ENCODE data around the gene NAPG. TPM values are rescaled to one million over a fixed set of nuclear protein-coding genes. Genes with fewer than 3 reads are reported as not detected.

The NAPG gene
- total and polyA plus RNA-seq, 10 of the 15 experiments (the other 5 are each of a cell fraction or from before 2014, with no cell fraction given), result 20.5 to 34.8 (median 24.0) TPM

DNA sequence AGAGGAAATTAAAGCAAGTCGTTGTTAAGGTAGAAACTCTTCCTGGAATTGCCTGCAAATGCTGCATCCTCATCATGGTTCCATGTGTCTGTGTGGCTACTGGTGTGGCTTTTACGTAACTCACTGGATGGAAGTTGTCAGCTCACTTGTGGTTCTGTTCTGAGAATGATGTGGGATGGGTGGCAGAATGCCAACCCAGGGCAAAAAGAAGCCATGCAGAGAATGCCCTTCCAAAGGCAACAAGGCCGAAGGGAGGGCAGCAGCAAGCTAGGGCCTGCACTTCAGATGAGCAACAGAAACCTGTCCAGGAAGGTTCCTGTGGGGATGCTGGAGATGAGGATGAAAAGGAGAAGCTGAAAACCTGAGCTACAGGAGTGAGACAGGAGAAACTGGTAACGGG lies 10.4 kb upstream of the NAPG start (continued):
- no peak for TF ChIP-seq ZBTB4 (CRISPR knock-in tag; IDR thresholded peaks at IDR 0.05)
- no peak for TF ChIP-seq JUND (IDR thresholded peaks at IDR 0.05; ENCODE audit: low read depth, low read length)

- no peak overlapping the region for H2AFZ ChIP-seq (ENCODE audit: control insufficient read depth, low read depth, low read length)
- FAIRE-seq (no peak), DNase-seq (ENCODE audit: low read depth, low spot score) (no peak), ATAC-seq (no peak)
- no peak overlapping the region for H3K4me2 ChIP-seq (ENCODE audit: control insufficient read depth, insufficient read depth)
- no peaks in the 10 kb centered on the region for H4K20me1 ChIP-seq (ENCODE audit: control insufficient read depth, insufficient read depth)
- no peaks in the 10 kb centered on the region for H3K79me2 ChIP-seq (ENCODE audit: control insufficient read depth, insufficient read depth, low read length)
- H3K27ac ChIP-seq (ENCODE audit: control insufficient read depth, insufficient read depth), result no peak overlapping the region
- ChIA-PET CTCF (interaction anchor here (0.9 to 5.0 kb wide), 5 partner anchors 25 to 544 kb away, joined by 3 to 39 read pairs (median 3); no protein-coding TSS in a partner anchor), RAD21 (ENCODE audit: unreplicated experiment) (interaction anchor here (0.9 to 5.0 kb wide), 2 partner anchors 544 kb away, joined by 5 to 53 read pairs; no protein-coding TSS in a partner anchor), SMC1A (ENCODE audit: uncharacterized antibody, unreplicated experiment) (interaction anchor here (1.3 to 3.0 kb wide), 4 partner anchors 19 to 544 kb away, joined by 3 to 14 read pairs (median 4); no protein-coding TSS in a partner anchor), POLR2A (no interaction called here)
- peaks cover 3 to 5% of the 10 kb centered on the region in 2 experiments; a peak in 1 of 4 replicates for H3K27me3 ChIP-seq (replicated peaks in 1 of 2; ENCODE audit: control insufficient read depth in 2 of 2, insufficient read depth in 2 of 2, low read length in 1 of 2)
- no peaks in the 10 kb centered on the region for H3K36me3 ChIP-seq (ENCODE audit: control insufficient read depth in 2 of 2, insufficient read depth in 2 of 2, low read length in 1 of 2)
- intact Hi-C loops (cut with micrococcal nuclease; ENCODE audit: unreplicated experiment), result no loop called here
- BruUV-seq (replicated peaks), result no TSS peak
- H3K9ac ChIP-seq (ENCODE audit: control insufficient read depth, insufficient read depth, low read length), result no peak overlapping the region
- WGBS (ENCODE audit: insufficient coverage, insufficient replicate concordance, low lambda C conversion rate, missing lambda C conversion rate), result 60% methylated on average over 2 of the region's 2 CpGs
- no peaks in the 10 kb centered on the region for H3K4me1 ChIP-seq (ENCODE audit: control insufficient read depth, insufficient read depth, low read length)
- H3K9me3 ChIP-seq (replicated peaks; ENCODE audit: control insufficient read depth, insufficient read depth, low read length), result no peaks in the 10 kb centered on the region
- no peak overlapping the region for H3K4me3 ChIP-seq
- in situ Hi-C loops (cut with MboI), result loop anchor here (5.0 kb wide), 1 partner anchor 49 kb away; no protein-coding TSS in a partner anchor
- TF ChIP-seq ZBTB4 (CRISPR knock-in tag; IDR thresholded peaks at IDR 0.05) (no peak), BRCA1 (IDR thresholded peaks at IDR 0.05; ENCODE audit: low read depth, low read length) (no peak), ZNF24 (IDR thresholded peaks at IDR 0.05) (no peak), SREBF1 (IDR thresholded peaks at IDR 0.05; ENCODE audit: low read length) (no peak), ESRRA (IDR thresholded peaks at IDR 0.05; ENCODE audit: low read length) (no peak), HSF1 (IDR thresholded peaks at IDR 0.05; ENCODE audit: low read depth, low read length) (no peak), RB1 (IDR thresholded peaks at IDR 0.05; ENCODE audit: borderline replicate concordance) (no peak), BCL3 (IDR thresholded peaks at IDR 0.05; ENCODE audit: borderline replicate concordance, insufficient read depth, low read depth, low read length, poor library complexity, severe bottlenecking) (no peak), NR2C1 (IDR thresholded peaks at IDR 0.05) (no peak), TARDBP (IDR thresholded peaks at IDR 0.05; ENCODE audit: borderline replicate concordance) (no peak)
These were observed 9.7 kb upstream of the NAPG start for GRCh38 chr18:10516078-10516477.

All from GM12878 (cell line).